Measurements from ENCODE around the gene POMC.

DNA sequence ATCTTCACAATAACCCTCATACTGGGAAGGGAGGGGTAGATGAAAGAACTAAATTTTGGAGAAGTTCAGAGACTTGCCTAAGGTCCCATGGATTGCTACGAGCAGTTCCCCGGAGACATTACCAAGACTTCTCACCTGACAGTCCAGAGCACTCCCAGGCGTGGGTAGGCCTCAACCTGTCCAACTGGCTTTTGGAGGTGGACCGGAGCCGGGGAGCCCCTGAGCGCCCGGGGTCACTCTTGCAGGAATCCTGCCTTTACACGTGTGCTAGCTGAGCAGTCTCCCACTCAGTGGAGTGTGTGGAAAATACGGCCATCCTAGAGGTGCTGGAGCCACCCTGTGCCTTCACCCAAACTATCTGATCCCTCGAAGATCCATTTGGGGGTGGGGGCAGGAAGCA lies 8.0 kb downstream of the POMC start:
- TF ChIP-seq, protein P1, sequence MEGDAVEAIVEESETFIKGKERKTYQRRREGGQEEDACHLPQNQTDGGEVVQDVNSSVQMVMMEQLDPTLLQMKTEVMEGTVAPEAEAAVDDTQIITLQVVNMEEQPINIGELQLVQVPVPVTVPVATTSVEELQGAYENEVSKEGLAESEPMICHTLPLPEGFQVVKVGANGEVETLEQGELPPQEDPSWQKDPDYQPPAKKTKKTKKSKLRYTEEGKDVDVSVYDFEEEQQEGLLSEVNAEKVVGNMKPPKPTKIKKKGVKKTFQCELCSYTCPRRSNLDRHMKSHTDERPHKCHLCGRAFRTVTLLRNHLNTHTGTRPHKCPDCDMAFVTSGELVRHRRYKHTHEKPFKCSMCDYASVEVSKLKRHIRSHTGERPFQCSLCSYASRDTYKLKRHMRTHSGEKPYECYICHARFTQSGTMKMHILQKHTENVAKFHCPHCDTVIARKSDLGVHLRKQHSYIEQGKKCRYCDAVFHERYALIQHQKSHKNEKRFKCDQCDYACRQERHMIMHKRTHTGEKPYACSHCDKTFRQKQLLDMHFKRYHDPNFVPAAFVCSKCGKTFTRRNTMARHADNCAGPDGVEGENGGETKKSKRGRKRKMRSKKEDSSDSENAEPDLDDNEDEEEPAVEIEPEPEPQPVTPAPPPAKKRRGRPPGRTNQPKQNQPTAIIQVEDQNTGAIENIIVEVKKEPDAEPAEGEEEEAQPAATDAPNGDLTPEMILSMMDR (IDR thresholded peaks at IDR 0.05) = no peak
- no peak for TF ChIP-seq EZH2 (IDR thresholded peaks at IDR 0.05)

Measured in neural progenitor cell (in vitro differentiated cells).